Gastrocnemius medialis (tissue), 4 donors: ENCODE results near the gene HIPK4.

Experiments
- CTCF ChIP-seq, 5 experiments: fragments of 450-650 bp in 3 of 5; fragments of 200-600 bp in 2 of 5; sonication (generic) in 2 of 5; IDR thresholded peaks in 4 of 5; conservative IDR thresholded peaks in 1 of 5; 1 replicate in 4 of 5; 2 replicates in 1 of 5; pipeline ENCODE4 v1.5.1; 2016 to 2019; ENCODE audit warnings: antibody characterized with exemption in 5 of 5, mild to moderate bottlenecking in 3 of 5, moderate library complexity in 3 of 5
- POLR2A ChIP-seq, 2 donors: fragments of 450-650 bp; IDR thresholded peaks; one replicate each; pipeline ENCODE4 v1.6.1; 2017; ENCODE audit warnings: antibody characterized with exemption in 2 of 2, mild to moderate bottlenecking in 2 of 2, moderate library complexity in 2 of 2

GRCh38 chr19:40438284-40438683, 48.3 kb upstream of the HIPK4 start:
- TF ChIP-seq CTCF (IDR thresholded peaks at IDR 0.05 in 4 of 5, conservative IDR thresholded peaks at IDR 0.05 in 1 of 5) (no peak), POLR2A (IDR thresholded peaks at IDR 0.05) (no peak)
